Activated CD4-positive, alpha-beta T cell treated with anti-CD3 and anti-CD28 coated beads for 1 hour (primary cell): ENCODE measurements around the gene ZNF236.
"Not testable (repeated sequence)": the region's sequence is repeated elsewhere in the genome, so short reads cannot be mapped to it uniquely, and the experiment has no call there.

Experiments
- DNase-seq: peaks from one replicate; pipeline ENCODE4 v3.0.0-alpha.2; 2020

Gene ZNF236

DNA sequence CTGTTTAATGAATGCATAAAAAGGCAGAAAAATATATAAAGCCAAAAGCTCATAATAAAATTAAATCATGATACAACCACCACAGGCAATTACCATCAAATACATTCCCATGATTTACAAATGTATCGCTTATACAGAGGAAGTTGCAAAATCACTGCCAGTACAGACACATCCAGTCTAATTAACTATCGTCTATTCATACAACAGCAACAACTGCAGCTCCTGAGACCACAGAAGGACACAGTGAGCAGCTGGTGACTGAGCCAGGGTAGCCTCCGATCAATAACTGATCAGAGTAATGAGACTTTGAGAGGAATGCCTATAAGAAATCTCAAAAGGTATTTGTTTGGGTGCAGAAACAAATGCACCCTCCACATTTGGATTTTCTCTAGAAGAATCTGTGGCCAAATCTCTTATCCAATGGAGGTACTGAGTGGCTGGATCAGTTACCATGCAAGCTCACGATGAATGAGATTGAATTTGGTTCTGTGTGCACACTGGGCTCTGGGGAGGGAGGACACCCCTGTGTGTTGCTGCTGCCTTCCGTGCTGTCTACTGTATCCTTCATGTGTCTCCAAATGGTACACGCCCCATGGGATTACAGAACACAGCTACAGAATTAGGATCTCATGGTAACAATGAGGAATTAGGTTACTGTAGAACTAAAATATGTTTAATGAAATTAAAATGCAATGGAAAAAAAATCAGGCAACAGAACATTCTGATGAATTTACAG, 190.6 kb downstream of the ZNF236 start:
- no peak for DNase-seq

DNA sequence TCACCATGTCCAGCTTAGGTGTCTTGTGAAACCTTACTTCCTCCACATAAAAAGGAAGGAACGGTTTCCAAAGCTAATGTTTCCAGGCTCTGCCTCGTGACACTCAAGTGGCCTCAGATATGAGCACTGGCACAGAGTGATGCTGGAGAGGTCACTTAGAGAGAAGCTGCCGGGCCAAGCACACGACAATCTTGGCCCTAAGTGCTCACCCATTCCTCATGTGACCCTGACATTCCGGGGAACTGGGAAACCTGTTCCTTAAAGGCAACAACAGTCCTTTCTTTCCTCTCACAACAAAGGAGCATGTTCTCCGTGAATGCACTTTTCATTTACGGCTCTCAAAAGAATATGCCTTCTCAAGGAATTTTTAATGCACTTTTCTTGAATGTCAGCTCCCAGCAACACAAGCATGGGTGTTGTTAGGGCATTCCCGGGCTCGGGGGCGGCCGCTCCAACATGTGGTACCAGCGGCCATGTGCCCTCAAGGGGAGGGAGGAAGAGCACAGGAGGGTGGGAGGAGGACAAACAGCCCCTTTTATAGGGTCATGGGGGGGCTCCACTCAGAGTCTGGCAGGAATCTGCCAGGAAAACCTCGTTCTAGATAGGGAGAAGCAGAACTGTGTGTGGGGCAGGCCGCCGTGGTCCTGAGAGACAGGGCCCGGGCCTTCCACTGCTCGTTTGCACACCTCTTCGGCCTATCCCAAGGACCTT, 191.6 kb downstream of the ZNF236 start:
- DNase-seq, result no peak

DNA sequence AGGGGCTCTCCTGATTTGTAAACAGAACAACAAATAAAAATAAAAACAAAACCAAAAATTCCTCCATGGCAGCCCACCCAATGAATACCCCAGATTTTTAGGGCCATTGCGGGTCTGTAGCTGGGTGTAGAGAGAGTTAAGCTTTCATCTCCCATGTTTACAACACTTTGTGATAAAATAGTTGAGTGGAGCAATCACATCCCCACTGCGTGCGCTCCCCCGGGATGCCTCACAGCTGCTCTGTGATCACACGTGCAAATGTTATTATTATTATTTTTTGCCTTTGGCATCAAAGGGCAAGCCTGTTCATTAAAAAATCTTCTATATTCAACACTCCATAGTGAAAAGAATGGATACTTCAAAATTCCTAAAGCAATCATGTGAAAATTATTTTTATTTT, 192.2 kb downstream of the ZNF236 start:
- DNase-seq, result no peak

DNA sequence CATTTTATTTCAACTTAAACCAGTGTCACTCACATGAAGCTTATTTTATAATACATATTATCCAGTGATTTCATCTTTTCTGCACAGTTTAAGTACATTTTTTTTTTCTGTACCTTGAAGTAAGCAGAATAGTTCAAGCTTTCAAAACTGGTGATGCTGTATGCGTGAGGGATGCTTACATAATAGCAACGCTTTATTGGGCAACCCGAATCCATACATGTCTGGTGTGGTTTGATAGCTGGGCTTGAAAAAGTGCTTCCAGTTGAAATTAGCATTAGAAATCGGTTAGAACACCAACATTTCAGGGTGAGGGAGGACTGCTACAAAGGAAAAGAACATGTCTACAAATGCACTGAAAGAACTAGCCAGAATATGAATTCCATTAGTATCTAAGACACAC, 192.8 kb downstream of the ZNF236 start:
- DNase-seq, result no peak

DNA sequence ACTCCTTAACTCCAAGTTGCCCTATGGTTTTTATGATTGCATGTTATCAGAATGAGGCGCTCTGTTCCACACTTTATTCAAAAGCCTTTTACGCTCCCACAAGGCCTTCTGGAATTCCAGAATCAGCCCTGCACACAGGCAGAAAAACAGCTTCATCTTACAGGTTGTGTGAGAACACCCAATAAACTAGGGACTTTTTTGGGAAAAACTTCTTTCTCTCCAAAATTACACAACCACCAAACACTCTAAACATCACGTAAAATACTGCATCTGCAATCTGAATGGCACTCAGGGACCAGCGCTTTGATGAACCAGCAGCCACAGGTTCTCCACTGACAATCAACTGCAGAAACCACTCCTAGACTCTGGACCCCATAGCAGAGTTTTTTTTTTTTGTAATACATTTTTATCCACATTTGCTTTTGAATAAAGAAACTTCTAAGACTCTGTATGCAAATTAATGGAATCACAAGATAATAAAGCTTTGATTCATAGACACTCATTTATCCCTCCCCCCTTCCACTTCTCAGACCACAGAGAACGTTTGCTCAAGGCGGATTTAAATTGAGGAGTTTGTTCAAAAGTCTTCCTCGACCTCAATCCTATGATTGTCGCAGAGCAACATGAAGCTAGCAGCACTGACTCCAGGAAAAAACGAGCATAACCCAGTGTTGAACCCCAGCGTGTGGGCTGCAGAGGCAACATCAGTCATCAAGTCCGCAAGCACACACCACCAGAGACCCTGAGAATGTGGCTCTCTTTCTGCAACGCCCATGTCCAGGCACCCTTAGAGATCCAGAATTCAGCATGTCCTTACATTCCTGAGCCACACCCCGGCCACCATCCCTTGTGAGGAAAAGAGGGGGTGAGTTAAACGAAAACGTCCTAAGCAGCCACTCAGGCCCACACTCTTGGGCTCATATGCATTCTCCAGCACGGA, 193.7 kb downstream of the ZNF236 start:
- no peak for DNase-seq

DNA sequence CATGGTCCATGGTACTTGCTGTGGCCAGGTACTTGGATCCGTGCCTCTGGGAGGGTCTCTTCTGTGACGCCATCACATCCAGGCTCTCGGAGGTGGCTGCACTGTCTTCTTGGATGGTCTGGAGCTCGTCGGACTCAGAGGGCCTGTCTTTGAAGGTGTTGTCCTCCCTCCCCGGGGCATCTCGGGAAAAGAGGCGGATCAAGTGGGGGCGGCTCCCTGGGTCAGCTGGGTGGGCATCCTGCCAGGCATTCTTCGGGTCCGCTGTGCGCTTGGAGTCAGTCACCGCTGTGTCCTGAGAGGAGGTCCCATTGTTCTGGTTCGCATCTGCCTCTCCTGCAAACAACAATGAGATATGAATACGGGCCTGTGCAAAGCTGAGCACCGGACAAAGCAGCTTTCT, 194.6 kb downstream of the ZNF236 start:
- no peak for DNase-seq

DNA sequence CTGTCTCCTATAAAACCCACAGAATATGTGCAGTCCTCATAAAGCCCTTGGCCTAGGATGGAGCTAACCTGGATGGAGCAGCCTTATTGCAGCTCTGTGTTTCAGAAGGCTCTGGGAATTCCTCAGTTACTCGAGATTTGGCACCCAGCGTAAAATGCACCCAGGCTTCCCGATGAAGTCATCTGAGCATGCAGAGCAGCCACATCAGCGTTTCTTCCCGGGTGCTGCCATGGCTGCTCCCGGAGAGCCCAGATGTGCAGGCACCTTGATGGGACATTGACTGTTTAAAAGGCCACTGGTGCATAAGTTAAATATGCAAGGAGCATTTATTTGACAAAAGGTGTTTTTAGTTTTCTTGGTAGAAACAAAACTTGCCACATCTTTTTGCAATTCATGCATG, 195.0 kb downstream of the ZNF236 start:
- no peak for DNase-seq

DNA sequence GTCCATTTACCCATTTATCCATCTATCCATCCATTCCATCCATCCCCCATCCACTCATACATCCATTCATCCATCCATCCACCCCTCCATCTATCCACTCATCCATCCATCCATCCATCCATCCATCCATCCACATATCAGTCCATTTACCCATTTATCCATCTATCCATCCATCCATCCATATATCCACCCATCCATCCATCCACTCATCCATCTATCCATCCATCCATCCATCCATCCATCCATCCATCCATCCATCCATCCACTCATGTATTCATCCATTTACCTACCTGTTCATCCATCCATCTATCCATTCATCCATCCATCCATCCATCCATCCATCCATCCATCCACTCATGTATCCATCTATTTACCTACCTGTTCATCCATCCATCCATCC, 196.3 kb downstream of the ZNF236 start:
- not testable (repeated sequence) for DNase-seq

DNA sequence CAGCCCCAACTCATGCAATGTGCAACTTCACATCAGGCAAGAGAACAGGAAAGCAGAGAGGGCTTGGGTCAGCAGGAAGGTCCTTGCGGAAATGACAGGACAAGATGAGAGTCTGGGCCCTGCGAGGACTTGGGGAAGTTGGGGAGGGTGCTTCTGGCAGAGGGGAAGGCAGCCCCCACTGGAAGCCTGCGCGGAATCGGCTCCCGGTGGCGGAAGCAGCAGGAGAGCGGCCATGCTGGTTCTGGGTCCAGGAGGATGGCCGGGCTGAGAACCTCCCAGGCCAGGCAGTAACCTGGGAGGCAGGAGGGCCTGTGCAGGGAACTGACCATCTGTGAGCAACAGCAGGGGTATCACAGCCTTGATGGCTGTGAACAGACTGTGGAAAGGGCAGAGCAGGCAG, 197.3 kb downstream of the ZNF236 start:
- no peak for DNase-seq
